Left renal cortex interstitium (tissue), 4 donors: ENCODE measurements around the gene CFAP46. TPM values are rescaled to one million over a fixed set of nuclear protein-coding genes. Genes with fewer than 3 reads are reported as not detected.

ENCODE experiments used
- DNase-seq, 4 donors: peaks; one replicate each; pipeline ENCODE4 v3.0.0-alpha.2; 2013; ENCODE audit warnings: low read depth in 4 of 4, low spot score in 2 of 4, missing footprints in 1 of 4
- polyA plus RNA-seq, 4 donors: library from polyadenylated mRNA; unstranded; fragments of 120-200 nt; gene quantifications; one replicate each; pipeline ENCODE4 v1.2.1, GENCODE V29; 2013; ENCODE audit not compliant: insufficient read length in 4 of 4

CFAP46 gene
- polyA plus RNA-seq, 4 donors, result 6.2 to 12.3 (median 9.4) TPM

DNA sequence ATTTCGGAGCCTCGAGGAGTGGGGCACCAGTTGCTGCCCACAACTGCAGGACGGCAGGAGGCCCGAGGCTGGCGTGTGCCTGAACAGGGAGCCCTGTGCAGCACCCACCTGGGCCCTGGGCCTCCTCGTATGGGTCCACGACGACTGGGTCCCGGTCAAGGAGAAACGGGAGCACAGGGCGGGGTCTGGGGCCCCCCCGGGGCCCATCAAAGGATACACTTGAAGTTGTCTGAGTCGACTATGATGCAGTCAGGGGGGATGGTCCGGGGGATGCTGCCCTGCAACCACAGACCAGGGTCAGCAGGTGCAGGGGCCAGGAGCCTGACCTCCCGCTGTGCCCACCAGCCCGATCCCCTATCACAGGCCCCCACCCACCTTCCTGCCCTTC, 127.9 kb downstream of the CFAP46 start:
- DNase-seq, result no peak

DNA sequence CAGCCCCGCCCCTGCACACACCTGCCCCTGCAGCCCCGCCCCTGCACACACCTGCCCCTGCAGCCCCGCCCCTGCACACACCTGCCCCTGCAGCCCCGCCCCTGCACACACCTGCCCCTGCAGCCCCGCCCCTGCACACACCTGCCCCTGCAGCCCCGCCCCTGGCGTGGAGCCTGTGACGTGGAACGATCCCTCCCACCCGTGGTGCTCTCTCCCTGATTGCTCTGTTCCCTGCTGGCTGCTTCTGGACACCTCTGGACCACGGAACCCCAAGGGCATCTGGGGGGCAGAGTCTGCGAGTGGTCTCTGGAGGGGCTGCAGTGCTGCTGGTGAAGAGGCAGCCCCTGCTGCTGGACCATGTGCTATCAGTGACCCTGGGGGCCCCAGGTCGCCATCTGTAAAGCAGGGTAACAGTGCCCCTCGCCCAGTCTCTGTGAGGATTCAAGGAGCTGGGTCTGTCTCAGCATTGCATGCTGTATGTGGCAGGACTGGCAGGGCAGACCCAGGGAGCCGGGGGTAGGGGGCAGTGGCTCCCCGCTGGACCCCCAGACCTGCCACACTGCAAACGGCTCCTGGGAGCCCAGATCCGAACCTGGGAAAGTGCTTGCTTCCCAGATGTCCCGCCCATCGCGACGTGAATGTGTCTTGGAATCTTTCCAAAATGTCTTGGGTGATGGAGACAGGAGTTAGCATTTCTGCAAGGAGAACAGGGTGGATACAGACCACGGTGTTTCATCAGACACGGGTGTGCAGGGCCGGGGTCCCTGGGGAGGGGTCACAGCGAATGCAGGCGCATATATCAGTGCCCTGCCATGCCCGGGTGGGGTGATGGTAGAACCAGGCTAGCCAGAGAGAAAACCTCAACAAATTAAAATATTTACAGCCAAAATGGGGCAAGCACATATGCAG, 128.6 kb downstream of the CFAP46 start:
- DNase-seq, result no peak

DNA sequence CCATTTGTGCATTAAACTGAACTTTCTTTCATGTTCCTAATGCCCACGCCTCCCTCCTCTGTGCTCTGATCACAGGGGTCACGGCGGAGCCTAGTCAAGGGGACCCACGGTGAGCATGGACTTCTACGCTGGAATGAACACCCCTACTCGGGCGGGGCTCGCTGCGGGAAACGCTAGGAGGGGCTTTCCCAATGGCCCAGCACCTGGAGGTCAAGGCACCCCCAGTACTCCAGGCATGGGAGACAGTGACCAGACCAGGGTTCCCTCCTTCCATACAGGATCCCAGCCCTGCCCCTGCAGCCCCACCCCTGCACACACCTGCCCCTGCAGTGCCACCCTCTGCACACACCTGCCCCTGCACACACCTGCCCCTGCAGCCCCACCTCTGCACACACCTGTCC, 129.4 kb downstream of the CFAP46 start:
- DNase-seq, result no peak

DNA sequence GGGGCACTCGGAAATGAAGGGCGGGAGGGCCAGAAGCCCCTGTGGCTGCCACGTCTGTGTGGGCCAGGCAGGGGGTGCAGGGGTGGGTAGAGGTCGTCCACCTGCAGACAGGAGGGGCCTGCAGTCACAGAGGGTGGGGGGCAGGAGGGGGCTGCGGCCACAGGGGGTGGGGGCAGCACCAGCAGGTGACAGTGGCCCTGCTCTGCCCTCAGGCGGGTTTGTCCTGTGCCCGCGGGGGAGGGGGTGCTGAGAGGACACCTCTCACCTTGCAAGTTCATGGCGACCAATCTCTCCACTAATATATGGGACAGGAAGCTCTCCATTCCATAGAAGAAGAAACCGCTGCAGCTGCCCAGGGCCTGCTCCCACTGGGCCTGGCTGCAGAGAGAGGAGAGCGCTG, 129.8 kb downstream of the CFAP46 start:
- DNase-seq, result no peak

DNA sequence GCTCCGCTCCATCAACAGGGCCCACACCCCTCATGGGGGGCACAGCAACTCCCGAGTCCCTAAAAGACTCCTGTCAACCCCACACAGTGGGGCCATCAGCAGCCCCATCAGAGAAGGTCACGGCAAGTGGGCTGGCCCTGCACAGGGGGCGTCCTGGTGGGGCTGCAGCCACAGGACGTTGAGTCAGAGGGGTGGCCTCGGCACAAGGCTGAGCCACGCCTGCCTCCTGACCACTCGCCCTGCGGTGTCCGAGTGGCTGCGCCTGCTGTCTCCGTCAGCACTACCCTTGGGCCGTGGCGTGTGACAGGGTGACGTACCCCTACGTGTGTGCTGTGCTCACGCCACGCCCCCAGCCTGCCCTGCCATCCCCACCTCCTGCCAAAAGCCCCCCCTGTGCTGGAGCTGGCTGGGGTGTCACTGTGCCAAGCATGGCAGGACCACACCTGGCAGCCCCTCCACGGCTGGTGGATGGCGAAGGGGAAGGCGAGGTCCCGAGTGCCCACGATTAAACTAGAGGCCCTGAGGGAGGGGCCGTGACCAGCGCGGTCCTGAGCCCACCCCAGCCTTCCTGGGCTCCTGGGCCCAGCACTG, 130.4 kb downstream of the CFAP46 start:
- no peak for DNase-seq

DNA sequence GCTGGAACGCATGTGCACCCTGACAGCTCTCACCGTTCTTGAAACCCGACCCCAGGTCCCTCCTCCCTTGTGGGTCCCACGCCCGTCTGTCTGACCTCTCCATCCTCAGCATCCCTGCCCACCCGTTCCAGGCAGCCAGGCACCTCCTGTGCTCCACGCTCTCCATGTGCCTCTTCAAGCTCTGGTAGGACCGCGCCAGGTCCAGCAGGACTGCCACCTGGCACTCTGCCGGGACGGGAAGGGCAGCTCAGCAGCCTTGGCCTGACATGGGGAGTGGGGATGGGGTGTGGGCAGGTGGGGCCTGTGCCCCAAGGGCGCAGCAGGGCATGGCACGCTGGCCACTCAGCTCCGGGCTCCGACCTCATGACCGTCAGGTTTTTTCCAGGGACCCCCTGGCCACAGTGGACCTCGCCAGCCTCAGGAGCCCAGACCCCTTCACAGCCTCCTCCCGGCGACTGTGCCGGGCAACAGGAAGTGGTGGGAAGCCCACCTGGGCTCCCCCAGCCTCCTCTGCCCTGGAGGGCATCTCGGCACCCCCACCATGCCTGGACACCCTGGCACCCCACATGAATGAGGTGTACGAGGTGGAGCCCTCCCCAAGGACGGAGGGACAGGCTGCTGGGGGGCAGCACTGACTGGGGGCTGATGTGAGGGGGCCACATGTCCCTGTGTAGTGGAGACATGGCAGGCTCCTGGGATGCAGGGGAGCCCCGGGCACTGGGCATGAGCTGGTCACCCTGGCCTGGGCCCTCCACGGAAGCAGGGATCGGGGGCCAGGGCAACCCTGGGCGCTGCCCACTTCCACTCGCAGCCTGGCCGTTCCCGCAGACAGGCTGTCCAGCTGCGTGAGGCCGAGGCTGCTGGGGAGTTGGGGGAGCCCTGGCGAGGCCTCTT, 131.3 kb downstream of the CFAP46 start:
- DNase-seq, result no peak

DNA sequence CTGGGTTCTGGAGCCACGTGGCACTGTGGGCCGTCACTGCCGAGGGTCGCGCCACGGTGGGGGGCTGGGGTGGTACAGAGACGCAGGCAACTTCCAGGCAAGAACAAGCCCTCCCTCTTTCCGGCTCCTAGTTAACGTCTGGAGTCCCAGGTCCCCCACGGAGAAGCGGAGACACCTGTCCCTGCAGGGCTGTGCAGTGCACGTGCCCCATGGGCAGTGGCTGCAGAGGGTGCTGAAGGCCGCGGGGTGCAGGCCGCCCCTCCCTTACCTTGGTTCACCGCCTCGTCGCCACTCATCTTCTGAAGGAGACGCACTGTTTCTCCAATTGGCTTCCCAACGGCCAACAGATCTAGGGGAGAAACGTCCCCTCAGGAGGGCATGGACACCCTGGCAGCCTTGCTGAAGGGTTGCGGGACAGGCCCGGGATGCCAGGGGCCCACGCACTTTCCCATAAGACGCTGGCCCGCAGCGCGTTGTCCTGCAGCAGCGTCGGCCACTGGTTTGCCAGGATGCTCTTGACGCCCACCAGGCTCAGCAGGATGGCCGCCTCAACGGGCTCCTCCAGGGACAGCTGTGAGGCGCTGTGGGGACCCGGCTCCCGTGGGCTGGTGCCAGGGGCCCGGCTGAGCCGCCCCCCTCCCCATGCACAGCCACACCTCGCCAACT, 132.1 kb downstream of the CFAP46 start:
- DNase-seq, result no peak

DNA sequence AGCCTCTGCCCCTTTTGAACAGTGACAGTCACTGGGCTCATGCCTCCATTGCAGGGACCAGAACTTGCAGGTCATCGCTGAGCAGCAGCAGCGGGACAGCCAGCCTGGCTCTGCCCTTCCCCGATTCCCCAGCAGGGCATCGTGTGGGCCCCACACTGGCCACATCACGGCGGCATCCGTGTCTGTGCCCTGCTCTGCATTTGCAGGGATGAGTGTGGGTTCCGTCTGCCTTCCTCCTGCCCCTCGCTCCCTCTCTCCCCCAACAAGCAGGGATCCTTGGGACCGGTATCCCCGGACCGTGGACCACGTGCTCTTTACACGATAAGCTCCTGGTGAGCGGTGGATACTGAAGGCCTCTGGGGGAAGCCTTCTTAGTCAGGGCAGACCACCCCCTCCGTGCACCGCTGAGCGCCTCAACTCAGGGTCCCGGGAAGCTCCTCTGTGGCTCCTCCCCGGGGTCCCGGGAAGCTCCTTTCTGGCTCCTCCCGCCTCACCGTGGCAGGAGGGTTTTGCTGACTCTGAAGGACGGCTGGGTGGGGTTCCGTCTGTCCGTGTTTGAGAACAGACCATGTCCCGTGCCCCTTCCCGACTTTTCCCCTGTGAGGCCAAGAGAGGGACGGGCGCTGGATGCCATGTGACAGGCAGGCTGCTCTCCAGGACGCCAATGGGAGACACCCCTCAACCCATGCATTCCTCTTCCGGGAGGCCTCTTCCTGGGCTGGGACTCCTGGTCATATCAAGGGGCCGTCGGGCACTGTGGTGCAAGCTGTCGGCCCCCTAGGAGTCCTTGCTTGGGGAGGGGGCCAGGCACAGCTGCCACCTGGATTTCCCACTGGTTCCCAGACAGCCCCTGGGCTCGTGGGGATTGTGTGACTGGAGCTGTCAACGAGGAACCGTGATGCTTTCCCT, 132.9 kb downstream of the CFAP46 start:
- DNase-seq, result no peak

DNA sequence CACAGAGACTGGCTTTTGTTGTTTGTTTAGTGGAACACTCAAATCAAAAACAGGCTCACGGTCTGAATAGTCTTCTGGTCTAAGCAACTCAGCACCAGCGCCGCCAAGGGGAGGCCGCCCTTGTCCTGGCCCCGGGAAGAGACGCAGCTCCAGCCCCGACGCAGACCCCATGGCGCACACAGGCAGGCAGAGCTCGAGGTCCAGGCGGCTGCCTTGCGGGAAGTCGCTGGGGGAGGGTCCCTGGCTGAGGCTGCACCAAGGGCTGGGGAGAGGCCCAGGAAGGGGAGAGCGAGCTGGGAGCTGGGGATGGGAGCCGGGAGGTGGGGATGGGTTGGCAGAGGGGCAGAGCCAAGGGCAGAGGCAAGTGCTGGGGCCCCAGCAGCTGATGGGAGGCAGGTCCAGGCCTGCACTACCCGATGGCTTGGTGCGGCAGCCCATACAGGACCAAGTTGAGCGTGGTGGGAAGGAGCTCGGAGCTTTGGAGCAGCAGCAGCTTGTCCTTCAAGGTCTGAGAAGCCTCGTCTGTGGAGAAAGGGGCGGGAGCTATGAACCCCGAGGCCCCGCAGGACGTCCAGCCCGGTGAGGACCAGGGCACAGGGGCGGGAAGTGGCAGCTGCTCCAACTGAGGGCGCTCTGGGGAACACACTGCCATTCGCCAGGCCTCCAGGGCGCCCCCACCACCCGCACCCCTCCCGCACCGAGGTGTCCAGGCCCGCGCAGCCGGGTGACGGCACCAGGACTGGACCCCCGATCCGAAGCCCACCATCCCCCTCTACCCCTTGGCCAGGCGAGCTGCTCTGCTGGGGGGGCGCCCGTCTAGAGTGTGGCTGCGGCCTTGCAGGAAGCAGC, 133.8 kb downstream of the CFAP46 start:
- DNase-seq, result no peak

DNA sequence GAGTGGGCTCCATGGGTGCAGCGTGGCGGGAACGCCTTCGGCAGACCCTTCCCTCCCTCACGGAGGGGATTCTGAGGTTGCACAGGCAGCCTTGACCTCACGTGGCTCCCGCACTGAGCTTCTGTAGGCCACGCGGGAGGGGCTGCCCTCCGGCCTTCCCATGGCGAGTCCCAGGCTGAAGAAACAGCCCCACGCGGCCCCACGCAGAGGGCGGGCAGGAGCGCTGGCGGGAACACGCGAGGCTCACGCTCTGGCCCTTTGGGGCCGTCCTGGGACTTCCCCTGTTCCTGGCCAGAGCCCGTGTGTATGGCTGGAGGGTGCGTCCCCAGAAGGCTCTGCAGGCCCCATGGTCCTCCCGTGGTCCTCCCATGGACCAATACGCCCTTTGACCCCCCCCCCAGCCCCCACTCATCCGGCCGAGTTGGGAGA, 134.7 kb downstream of the CFAP46 start:
- no peak for DNase-seq

DNA sequence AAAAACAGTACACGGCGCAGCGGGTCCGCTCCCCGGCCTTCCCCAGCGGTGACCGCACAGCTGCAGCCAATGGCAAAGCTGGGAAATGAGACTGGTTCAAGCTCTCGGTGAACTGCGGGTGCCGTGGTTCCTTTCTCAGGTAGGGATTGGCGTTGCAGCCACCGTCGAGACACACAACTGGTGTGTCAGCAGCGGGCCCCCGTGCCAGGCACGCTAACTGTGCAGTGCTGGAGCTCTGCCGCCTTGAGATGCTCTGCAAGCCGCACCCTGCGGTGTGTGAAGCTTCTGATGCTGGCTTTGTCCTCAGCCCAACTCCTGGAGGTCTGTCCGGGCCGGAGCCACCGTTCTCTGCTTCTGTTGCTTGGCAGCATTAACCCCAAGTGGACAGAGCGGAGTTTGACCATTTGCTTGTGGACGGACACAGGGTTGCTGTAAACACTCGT, 135.8 kb downstream of the CFAP46 start:
- no peak for DNase-seq

DNA sequence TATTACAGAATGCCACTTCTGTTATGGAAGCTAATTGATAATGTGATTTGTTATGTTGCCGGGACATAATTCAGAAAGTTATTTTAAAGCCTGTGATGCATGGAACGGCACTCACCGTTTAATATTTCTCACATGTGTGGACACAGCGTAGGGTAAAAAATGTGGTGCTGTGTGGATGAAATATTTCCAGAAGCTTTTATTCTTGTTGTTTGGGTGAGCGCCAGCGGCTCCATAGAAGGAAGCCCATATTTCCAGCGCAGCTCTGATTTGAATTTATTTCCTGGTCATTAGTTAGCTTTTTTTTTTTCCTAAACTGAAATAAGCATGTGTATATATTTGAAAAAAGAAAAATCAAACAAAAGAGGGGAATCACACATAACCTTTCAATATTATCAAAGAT, 136.3 kb downstream of the CFAP46 start:
- no peak for DNase-seq

DNA sequence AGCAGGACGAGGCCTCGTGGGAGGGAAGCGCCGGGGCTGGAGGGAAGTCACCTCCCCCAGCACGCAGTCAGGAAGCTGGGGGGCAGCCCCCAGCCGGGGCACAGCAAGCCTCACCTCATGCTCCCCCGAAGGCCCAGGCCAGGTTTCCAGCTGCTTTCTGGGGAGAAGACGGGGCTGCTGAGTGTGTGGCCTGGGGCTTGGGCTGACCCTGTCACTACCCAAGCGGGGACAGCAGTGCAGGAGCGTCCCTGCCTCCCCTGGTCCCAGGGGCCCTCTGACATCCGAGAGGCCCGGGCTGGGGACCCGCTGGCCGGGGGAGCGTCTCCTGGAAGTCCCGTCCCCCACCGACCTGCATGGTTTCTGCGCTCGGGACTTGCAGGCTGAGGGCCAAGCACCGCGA, 136.8 kb downstream of the CFAP46 start:
- no peak for DNase-seq

DNA sequence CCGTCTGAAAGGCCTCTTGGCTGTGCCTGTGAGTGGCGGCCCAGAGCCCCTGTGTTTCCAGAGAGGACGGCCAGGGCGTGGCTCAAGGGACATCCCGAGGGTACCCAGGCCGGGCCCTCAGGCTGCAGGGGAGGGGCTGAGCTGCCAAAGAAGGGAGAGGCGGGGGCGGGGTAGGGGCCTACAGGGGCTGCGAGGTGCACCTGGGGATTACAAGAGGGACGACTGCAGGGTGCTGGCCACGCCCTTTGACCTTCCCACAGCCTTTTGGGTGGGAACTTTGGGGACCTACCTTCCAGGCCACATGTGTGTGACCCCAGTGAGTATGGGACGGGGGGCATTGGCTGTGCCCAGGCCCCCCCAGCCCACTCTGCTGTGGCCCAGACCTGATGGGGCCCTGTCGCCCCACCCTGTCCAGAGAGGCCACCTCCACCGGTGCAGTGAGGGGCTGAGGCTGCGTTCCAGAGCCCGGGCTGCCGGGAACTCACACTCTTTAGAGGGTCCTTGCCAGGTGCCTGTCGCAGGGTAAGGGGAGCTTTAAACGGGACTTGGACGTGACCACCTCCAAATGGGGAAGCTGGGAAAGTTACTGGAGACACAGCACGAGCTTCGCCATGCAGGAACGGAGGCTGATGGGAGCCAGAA, 137.5 kb downstream of the CFAP46 start:
- DNase-seq, result no peak

DNA sequence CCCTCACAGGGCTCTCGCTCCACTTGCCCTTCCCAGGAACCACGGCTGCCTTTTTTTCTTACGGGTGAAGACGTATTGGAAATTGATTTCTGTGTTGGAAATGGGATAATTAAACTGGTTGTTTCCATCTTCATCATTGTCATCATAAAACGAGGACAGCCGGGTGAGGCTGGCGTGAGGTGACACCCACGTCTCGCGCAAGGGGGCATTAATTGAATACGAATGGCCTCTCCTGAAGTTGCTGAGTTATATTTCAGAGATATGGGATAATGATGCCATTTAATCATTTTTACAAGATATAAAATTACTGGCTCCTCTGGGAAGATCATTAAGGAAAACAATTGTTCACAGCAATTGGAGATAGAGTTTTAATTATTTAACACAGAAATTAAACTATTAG, 138.1 kb downstream of the CFAP46 start:
- no peak for DNase-seq

DNA sequence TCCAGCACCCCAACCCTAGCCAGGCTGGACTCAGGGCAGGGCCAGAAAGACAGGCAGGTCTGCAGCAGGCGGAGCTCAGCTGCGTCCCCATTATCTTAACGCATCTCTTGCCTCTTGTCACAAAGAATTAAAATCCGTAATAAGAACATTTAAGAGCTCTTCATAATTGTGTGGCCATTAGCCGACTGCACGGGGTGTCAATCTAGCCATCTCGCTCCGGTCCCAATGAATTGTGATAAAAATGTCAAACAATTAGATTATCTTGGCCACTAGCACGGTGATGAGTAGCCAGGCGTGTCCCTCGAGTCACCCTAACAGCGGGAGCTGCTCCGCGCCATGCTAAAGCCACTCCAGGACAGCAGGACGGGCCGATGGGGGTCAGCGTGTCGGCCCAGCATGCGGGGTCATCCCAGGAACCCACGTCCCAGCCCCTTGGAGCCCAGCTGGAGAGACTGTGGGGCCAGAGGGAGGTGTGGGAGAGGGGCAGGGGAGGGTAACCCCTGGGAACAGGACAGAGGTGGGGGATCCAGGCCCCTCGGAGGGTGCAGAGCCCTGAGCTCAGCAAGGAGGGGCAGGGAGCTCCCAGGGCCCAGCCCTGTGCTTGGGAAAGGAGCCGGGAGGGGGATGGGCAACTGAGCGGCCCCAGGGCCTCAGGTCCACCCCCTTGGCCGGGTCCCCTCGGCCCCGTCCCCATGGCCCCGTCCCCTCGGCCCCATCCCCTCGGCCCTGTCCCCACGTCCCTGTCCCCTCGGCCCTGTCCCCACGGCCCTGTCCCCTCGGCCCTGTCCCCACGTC, 138.8 kb downstream of the CFAP46 start:
- no peak for DNase-seq

DNA sequence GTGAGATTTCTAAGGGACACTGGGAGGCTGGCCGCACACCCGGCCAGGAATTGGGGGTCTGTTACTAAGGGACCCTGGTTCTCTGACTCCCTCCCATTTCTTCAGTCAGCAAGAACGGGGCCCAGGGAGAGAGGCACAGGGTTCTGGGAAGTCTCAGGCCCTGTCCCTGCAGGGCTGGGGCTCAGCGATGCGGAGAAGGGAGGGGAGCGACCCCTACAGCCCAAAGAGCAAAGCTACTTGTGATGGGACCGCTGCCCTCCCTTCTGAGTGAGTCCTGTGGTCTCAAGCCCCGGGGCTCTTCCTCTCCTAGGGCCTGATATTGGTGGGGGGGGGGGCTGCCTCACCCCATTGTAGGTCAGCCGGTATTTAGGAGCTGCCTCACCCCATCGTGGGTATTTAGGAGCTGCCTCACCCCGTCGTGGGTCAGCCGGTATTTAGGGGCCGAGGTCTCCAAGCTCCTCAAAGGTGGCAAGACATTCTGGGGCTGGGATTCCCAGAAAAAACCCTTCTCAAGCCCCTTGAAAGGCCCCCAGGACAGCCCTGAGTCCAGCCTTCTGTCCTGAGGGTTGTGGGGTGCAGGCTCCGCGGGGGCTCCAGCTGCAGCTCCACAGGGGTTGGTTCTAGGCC, 139.6 kb downstream of the CFAP46 start:
- DNase-seq, result no peak
